Testis (tissue), 2 donors: ENCODE results near the gene OPCML.

Source experiments
- POLR2A ChIP-seq: fragments of 450-650 bp; IDR thresholded peaks from one replicate; pipeline ENCODE4 v1.6.1; 2017; ENCODE audit warnings: antibody characterized with exemption, mild to moderate bottlenecking, moderate library complexity
- TF ChIP-seq, protein P1 (sequence below), 3 experiments: fragments of 450-650 bp in 2 of 3; fragments of 200-600 bp in 1 of 3; sonication (generic) in 1 of 3; IDR thresholded peaks; one replicate each; pipeline ENCODE4 v1.5.1; 2016 to 2019; ENCODE audit warnings: antibody characterized with exemption in 3 of 3, mild to moderate bottlenecking in 2 of 3, moderate library complexity in 1 of 3

DNA sequence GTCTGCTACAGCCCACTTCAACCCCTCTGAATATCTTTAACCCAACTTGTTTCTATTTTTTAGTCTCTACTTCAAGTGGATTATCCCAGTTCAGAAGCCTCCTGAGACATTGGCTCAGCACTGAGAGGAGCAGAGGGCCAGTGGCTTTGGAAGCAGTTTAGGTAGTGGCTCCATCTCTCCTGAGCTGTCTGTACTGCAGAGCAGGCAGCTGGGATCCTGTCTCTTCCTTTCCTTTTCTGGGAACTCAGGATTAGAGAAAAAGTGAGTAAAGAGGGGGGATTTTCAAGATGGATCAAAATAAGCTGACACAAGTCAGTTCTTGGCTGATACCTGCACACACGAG, 512.0 kb downstream of the OPCML start:
- no peak for TF ChIP-seq POLR2A
- TF ChIP-seq, protein P1, sequence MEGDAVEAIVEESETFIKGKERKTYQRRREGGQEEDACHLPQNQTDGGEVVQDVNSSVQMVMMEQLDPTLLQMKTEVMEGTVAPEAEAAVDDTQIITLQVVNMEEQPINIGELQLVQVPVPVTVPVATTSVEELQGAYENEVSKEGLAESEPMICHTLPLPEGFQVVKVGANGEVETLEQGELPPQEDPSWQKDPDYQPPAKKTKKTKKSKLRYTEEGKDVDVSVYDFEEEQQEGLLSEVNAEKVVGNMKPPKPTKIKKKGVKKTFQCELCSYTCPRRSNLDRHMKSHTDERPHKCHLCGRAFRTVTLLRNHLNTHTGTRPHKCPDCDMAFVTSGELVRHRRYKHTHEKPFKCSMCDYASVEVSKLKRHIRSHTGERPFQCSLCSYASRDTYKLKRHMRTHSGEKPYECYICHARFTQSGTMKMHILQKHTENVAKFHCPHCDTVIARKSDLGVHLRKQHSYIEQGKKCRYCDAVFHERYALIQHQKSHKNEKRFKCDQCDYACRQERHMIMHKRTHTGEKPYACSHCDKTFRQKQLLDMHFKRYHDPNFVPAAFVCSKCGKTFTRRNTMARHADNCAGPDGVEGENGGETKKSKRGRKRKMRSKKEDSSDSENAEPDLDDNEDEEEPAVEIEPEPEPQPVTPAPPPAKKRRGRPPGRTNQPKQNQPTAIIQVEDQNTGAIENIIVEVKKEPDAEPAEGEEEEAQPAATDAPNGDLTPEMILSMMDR (IDR thresholded peaks at IDR 0.05), result no peak
